Activated CD4-positive, alpha-beta T cell treated with anti-CD3 and anti-CD28 coated beads, Interleukin-2, amount 10 ng/mL, durations not matched to agents 24 days and 14 days (primary cell): ENCODE data around the gene CD79A. TPM values are rescaled to one million over a fixed set of nuclear protein-coding genes. Genes with fewer than 3 reads are reported as not detected.

Experiments used
- DNase-seq: peaks from one replicate; pipeline ENCODE4 v3.0.0; 2022
- H3K27ac Mint-ChIP-seq: one replicate; pipeline ENCODE4 v1.8.0; 2022; ENCODE audit warnings: mild to moderate bottlenecking, mixed read lengths
- H3K27me3 Mint-ChIP-seq: one replicate; pipeline ENCODE4 v1.8.0; 2022; ENCODE audit warnings: mixed read lengths
- H3K36me3 Mint-ChIP-seq: one replicate; pipeline ENCODE4 v1.8.0; 2022; ENCODE audit warnings: low read depth, mild to moderate bottlenecking, mixed read lengths
- H3K4me1 Mint-ChIP-seq: one replicate; pipeline ENCODE4 v1.8.0; 2021; ENCODE audit warnings: mixed read lengths
- H3K4me3 Mint-ChIP-seq: one replicate; pipeline ENCODE4 v1.8.0; 2022; ENCODE audit warnings: mild to moderate bottlenecking, moderate library complexity, mixed read lengths
- H3K9me3 Mint-ChIP-seq: one replicate; pipeline ENCODE4 v1.8.0; 2021; ENCODE audit warnings: mixed read lengths
- intact Hi-C: fragments of 100-400 bp; cut with micrococcal nuclease; formaldehyde crosslinking; loops from one replicate; pipeline ENCODE4 v1.15.1; 2023
- total RNA-seq: library from RNA; stranded (reverse); gene quantifications from 2 replicates; pipeline ENCODE4 v1.2.3, GENCODE V29; 2022

Gene CD79A
- total RNA-seq, 1 donor from 2014 or later: 2.6 TPM

GRCh38 chr19:41883821-41884733 lies 7.0 kb downstream of the CD79A start:
- Mint-ChIP-seq H3K9me3 (no peaks in the 10 kb centered on the region), H3K4me1 (peaks cover 50% of the 10 kb centered on the region), H3K36me3 (peaks cover 41% of the 10 kb centered on the region), H3K27me3 (no peaks in the 10 kb centered on the region), H3K4me3 (peak overlapping the region; percentile 83), H3K27ac (peak overlapping the region; percentile 94)
- peak; percentile 97 for DNase-seq
- intact Hi-C loops: loop anchor here (1.0 to 10.0 kb wide), 3 partner anchors 24 to 1279 kb away; partner anchors contain the start of genes LTBP4, RPS19 and TGFB1

DNA sequence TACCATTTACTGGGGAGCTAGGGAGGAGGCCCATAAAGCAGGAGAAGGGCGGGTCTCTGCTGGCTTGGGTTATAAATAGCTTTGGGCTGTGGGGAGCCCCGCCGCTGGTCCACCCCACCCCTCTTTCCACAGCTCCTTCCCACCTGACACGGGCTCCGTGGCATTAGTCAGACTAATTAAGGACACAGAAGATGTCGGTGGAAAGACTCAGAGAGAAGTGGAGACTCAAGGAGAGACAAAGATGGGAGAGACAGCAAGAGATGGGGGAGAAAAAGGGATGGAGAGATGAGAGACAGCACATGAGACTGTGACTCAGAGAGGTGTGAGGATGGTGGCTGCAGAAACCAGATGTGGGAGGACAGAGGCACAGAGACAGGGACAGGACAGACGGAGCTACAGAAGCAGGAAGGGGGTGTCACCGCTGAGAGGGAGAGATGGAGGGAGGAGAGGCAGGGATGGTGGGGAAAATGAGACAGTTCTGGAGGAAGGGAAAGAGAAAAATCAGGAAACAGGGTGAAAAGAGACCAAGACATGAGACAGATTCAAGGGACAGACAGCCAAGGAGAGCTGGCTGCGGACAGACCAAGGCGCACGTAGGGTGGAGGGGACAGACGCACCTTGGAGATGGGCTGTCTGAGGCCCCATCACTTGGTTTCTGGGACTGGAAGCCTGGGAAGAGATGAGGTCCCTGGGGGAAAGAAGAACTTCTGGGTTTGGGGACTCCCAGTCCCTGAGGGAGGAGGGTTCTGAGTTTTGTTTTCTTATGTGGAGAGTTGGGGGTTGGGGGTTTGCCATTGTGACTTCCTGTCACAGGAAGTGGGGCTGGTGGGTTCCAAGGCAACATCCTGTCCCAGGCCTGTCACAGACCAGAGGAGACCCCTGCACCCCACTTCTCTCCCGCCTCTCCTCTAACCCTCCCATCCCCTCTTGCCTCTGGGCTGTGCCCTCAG lies 10.0 kb downstream of the CD79A start:
- intact Hi-C loops: loop anchor here (1.0 to 10.0 kb wide), 8 partner anchors 16 to 1282 kb away; partner anchors contain the start of genes ERFL, LTBP4, RABAC1 and TGFB1
- H3K4me1 Mint-ChIP-seq: peaks cover 53% of the 10 kb centered on the region
- H3K27ac Mint-ChIP-seq: peak overlapping the region; percentile 90
- peak overlapping the region; percentile 83 for H3K4me3 Mint-ChIP-seq
- H3K36me3 Mint-ChIP-seq: peaks cover 58% of the 10 kb centered on the region
- H3K27me3 Mint-ChIP-seq: no peaks in the 10 kb centered on the region
- H3K9me3 Mint-ChIP-seq: no peaks in the 10 kb centered on the region
- peak; percentile 91 for DNase-seq

GRCh38 chr19:41887711-41888382 lies 10.8 kb downstream of the CD79A start:
- peaks cover 60% of the 10 kb centered on the region for H3K36me3 Mint-ChIP-seq
- peak overlapping the region; percentile 83 for H3K4me3 Mint-ChIP-seq
- no peaks in the 10 kb centered on the region for H3K27me3 Mint-ChIP-seq
- peak overlapping the region; percentile 90 for H3K27ac Mint-ChIP-seq
- intact Hi-C loops: loop anchor here (1.0 to 10.0 kb wide), 8 partner anchors 17 to 1283 kb away; partner anchors contain the start of genes ERFL, LTBP4, RABAC1 and TGFB1
- DNase-seq: peak; percentile 92
- no peaks in the 10 kb centered on the region for H3K9me3 Mint-ChIP-seq
- H3K4me1 Mint-ChIP-seq: peaks cover 48% of the 10 kb centered on the region

DNA sequence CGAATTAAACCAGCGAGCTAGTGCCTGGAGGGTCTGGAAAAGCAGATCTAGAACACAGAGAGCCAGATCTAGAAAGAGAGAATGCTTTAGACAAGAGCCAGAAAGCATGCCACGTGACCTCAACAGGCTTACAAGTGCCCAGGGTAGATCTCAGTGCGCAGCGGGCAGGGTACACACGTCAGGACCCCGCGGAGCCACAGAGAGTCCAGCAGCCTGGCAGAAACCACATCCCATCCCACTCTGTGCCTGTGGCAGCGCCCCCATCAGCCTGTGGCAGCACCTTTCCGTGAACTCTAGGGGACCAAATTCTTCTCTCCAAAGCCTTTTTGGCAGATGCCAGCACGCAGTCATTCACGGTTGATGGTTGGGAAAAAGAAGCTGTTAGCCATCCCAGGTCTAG lies 11.8 kb downstream of the CD79A start:
- H3K36me3 Mint-ChIP-seq: peaks cover 59% of the 10 kb centered on the region
- no peaks in the 10 kb centered on the region for H3K27me3 Mint-ChIP-seq
- H3K27ac Mint-ChIP-seq: peak overlapping the region; percentile 67
- intact Hi-C loops: loop anchor here (5.0 to 10.0 kb wide), 3 partner anchors 393 to 1284 kb away; partner anchors contain the start of genes LTBP4 and TGFB1
- H3K4me3 Mint-ChIP-seq: peak overlapping the region; percentile 83
- H3K4me1 Mint-ChIP-seq: peaks cover 49% of the 10 kb centered on the region
- DNase-seq: no peak
- no peaks in the 10 kb centered on the region for H3K9me3 Mint-ChIP-seq

- Mint-ChIP-seq H3K36me3 (peaks cover 61% of the 10 kb centered on the region), H3K4me1 (peaks cover 47% of the 10 kb centered on the region), H3K9me3 (no peaks in the 10 kb centered on the region), H3K4me3 (peak overlapping the region; percentile 38), H3K27ac (peak overlapping the region; percentile 81), H3K27me3 (no peaks in the 10 kb centered on the region)
- intact Hi-C loops: loop anchor here (5.0 to 10.0 kb wide), 3 partner anchors 392 to 1285 kb away; partner anchors contain the start of genes LTBP4 and TGFB1
- DNase-seq: no peak
These were observed 12.8 kb downstream of the CD79A start for GRCh38 chr19:41889896-41890295.

DNA sequence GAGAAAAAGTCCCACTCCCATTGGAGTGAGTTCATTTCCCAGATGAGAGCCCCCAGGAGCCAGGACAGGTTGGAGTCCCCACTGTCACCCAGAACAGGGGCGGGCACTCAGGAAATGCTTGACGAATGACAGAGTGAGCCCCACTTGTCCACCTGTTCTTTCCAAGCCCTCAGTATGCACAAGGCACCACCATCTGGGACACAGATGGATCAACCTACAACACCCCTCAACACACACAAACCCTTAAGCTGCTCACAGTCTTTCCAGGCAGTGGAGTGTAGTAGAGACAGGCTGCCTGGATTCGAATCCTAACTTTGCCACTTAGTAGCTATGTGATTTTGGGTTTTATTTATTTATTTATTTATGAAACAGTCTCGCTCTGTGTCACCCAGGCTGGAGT lies 13.9 kb downstream of the CD79A start:
- intact Hi-C loops: no loop called here
- Mint-ChIP-seq H3K27ac (no peak overlapping the region), H3K4me3 (no peak overlapping the region), H3K9me3 (no peaks in the 10 kb centered on the region), H3K36me3 (peaks cover 65% of the 10 kb centered on the region), H3K4me1 (peaks cover 47% of the 10 kb centered on the region), H3K27me3 (no peaks in the 10 kb centered on the region)
- no peak for DNase-seq

GRCh38 chr19:41892173-41892902 lies 15.3 kb downstream of the CD79A start:
- H3K4me1 Mint-ChIP-seq: peaks cover 37% of the 10 kb centered on the region
- no peaks in the 10 kb centered on the region for H3K27me3 Mint-ChIP-seq
- no peaks in the 10 kb centered on the region for H3K9me3 Mint-ChIP-seq
- DNase-seq: no peak
- intact Hi-C loops: no loop called here
- H3K27ac Mint-ChIP-seq: peak overlapping the region; percentile 37
- no peak overlapping the region for H3K4me3 Mint-ChIP-seq
- peaks cover 61% of the 10 kb centered on the region for H3K36me3 Mint-ChIP-seq

- Mint-ChIP-seq H3K4me3 (no peak overlapping the region), H3K36me3 (peaks cover 63% of the 10 kb centered on the region), H3K9me3 (no peaks in the 10 kb centered on the region), H3K27ac (peak overlapping the region; percentile 49), H3K27me3 (no peaks in the 10 kb centered on the region), H3K4me1 (peaks cover 34% of the 10 kb centered on the region)
- peak; percentile 72 for DNase-seq
- intact Hi-C loops: no loop called here
These were observed 16.8 kb downstream of the CD79A start for GRCh38 chr19:41893899-41894298.

DNA sequence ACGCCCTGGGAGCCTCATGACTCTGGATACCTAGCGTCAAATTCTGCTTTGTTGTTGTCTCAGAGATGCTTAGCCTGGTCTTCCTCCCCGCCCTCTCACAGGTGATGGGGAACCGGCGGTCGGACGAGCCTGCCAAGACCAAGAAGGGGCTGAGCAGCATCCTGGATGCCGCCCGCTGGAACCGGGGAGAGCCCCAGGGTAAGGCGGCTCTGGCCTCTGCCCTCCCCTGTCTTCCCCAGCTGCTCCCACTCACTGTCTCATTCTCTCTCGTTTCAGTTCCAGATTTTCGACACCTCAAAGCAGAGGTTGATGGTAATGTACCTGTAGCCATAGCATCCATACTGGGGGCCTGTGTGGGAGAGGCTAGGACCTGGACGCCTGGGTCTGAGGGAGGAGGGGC lies 17.3 kb downstream of the CD79A start:
- peaks cover 33% of the 10 kb centered on the region for H3K4me1 Mint-ChIP-seq
- H3K27ac Mint-ChIP-seq: peak overlapping the region; percentile 41
- no peaks in the 10 kb centered on the region for H3K9me3 Mint-ChIP-seq
- intact Hi-C loops: no loop called here
- DNase-seq: no peak
- H3K4me3 Mint-ChIP-seq: no peak overlapping the region
- H3K27me3 Mint-ChIP-seq: no peaks in the 10 kb centered on the region
- peaks cover 63% of the 10 kb centered on the region for H3K36me3 Mint-ChIP-seq

DNA sequence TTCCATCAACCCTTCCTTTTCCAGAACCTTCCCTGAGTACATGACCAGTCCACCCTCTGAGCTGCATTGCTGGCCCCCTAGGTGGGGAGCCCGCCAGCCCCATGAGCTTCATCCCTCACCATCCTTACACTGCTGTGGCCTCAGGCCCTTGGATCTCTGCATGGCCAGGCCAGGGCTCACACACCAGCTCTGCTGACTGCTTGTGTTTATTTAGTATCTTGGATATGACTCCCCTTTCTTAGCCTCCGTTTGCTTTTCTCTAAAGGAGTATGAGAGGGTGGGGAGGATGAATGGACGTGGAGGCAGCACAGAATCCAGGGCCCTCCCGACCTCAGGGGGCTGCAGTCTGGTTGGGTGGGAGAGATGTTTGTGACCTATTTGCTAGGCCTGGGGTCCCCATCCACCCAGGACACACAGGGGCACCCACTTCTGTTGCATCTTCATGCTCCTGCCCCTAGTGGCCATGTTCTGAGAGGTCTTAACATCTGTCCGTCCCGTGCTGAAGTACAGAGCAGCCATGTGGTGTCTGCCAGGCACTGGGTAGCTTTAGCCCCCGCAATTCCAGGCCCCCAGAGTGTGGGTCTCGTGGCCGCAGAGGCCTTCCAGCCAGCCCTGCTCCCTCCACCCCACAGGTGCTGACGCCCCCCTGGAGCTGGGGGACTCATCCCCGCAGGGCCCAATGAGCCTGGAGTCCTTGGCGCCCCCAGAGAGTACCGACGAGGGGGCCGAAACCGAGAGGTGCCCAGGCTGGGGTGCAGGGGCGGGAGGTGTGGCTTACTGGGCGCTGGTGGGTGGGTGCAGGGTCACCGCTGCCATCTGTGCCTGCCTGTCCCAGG lies 18.9 kb downstream of the CD79A start:
- H3K9me3 Mint-ChIP-seq: no peaks in the 10 kb centered on the region
- H3K4me1 Mint-ChIP-seq: peaks cover 26% of the 10 kb centered on the region
- no peak for DNase-seq
- no peak overlapping the region for H3K4me3 Mint-ChIP-seq
- H3K36me3 Mint-ChIP-seq: peaks cover 64% of the 10 kb centered on the region
- no peaks in the 10 kb centered on the region for H3K27me3 Mint-ChIP-seq
- H3K27ac Mint-ChIP-seq: peak overlapping the region; percentile 49
- intact Hi-C loops: no loop called here

- no peak for DNase-seq
- Mint-ChIP-seq H3K36me3 (peaks cover 62% of the 10 kb centered on the region), H3K27me3 (no peaks in the 10 kb centered on the region), H3K4me1 (peaks cover 24% of the 10 kb centered on the region), H3K9me3 (no peaks in the 10 kb centered on the region), H3K27ac (peak overlapping the region; percentile 77), H3K4me3 (no peak overlapping the region)
- intact Hi-C loops: no loop called here
These were observed 19.5 kb downstream of the CD79A start for GRCh38 chr19:41896581-41896942.

DNA sequence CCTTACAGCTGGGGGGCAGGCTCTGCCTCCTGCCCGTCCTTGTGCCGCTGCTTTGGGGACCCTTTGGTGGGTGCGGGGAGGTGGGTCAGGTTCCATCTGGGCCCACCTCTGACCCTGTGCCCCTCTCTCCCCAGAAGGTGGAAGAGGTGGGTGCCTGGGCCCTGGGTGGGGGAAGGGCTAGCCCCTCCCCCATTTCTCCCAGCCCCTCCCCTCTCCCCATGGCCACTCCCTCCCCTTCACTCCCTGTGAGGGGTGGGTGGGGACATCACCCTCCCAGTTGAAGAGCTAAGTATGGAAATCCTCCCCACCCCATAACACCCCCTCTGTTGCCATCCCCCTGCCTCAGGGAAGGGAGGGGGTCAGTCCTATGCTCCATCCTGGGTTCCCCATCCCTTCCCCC lies 20.1 kb downstream of the CD79A start:
- H3K9me3 Mint-ChIP-seq: no peaks in the 10 kb centered on the region
- no peak overlapping the region for H3K4me3 Mint-ChIP-seq

More for the DNA sequence above, 20.1 kb downstream of the CD79A start:
- DNase-seq: no peak
- Mint-ChIP-seq H3K36me3 (peaks cover 64% of the 10 kb centered on the region), H3K4me1 (peaks cover 21% of the 10 kb centered on the region), H3K27me3 (no peaks in the 10 kb centered on the region), H3K27ac (peak overlapping the region; percentile 68)
- intact Hi-C loops: no loop called here
